OCI-LY3 (cell line): ENCODE data around the gene WDR77.

ENCODE experiments used
- EZH2phosphoT487 ChIP-seq: fragments of 200-600 bp; shearing (Covaris generic); IDR thresholded peaks from 2 replicates; pipeline ENCODE4 v1.6.1; 2018; ENCODE audit warnings: antibody characterized with exemption, mixed run types, low read depth
- TF ChIP-seq, protein P1 (sequence below): fragments of 200-600, 300-600 bp; sonication (generic); IDR thresholded peaks from 2 replicates; pipeline ENCODE4 v1.5.1; 2014; ENCODE audit warnings: antibody characterized with exemption, low read length, low read depth

DNA sequence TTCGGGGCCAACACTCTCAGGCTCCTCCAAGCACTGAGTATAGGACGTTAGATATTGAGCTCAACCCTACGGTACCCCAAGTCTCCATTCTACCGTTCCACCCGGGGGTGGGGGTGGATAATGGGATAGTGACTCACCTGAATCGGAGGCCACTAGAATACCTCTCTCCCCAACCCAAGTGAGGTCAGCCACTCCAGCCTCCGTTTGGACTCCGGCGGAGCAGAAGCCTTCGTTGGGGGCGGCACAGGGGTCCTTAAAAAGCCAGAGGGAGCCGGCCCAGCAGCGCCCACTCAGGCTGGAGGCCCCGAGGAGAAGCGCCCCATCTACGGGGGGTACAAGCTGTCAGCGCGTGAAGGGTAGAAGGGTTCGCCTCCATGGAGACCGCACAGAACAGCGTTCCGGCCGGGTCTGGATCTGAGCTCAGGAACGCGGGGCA is 556 bp downstream of the WDR77 start:
- TF ChIP-seq, protein P1, sequence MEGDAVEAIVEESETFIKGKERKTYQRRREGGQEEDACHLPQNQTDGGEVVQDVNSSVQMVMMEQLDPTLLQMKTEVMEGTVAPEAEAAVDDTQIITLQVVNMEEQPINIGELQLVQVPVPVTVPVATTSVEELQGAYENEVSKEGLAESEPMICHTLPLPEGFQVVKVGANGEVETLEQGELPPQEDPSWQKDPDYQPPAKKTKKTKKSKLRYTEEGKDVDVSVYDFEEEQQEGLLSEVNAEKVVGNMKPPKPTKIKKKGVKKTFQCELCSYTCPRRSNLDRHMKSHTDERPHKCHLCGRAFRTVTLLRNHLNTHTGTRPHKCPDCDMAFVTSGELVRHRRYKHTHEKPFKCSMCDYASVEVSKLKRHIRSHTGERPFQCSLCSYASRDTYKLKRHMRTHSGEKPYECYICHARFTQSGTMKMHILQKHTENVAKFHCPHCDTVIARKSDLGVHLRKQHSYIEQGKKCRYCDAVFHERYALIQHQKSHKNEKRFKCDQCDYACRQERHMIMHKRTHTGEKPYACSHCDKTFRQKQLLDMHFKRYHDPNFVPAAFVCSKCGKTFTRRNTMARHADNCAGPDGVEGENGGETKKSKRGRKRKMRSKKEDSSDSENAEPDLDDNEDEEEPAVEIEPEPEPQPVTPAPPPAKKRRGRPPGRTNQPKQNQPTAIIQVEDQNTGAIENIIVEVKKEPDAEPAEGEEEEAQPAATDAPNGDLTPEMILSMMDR, result no peak
- no peak for TF ChIP-seq EZH2phosphoT487
